CD4-positive, alpha-beta T cell (primary cell): Measurements from ENCODE around the gene FILIP1L. TPM values are rescaled to one million over a fixed set of nuclear protein-coding genes. Genes with fewer than 3 reads are reported as not detected.

Experiments used
- ATAC-seq: fragments of 200-7000 bp; cut with Tn5 transposase; one replicate; pipeline ENCODE4 v1.10.0; 2022; ENCODE audit warnings: mild to moderate bottlenecking; ENCODE audit not compliant: poor library complexity
- CTCF ChIA-PET: fragments of 350-600 bp; sonication (Branson Sonifier 250); formaldehyde crosslinking; loops from one replicate; lab custom pipeline; 2021; ENCODE audit warnings: antibody characterized with exemption, inconsistent platforms; lab: Charles Lee
- POLR2A ChIA-PET: fragments of 350-600 bp; sonication (Branson Sonifier 250); formaldehyde crosslinking; loops from one replicate; lab custom pipeline; 2021; ENCODE audit warnings: antibody characterized with exemption, inconsistent platforms; lab: Charles Lee
- DNase-seq, 14 experiments: peaks; one replicate each; pipeline ENCODE4 v3.0.0-alpha.2; 2013 to 2020; ENCODE audit warnings: mixed read lengths in 2 of 14
- H3K27ac ChIP-seq, 2 donors: one replicate each; pipeline versions ENCODE4 v1.5.1 to v1.7.0; 2013; ENCODE audit warnings: low read length in 2 of 2, low read depth in 1 of 2, mild to moderate bottlenecking in 1 of 2
- H3K27me3 ChIP-seq, 2 experiments: 1 replicate in 1 of 2; 2 replicates in 1 of 2; pipeline versions ENCODE4 v1.6.1 to v1.7.0; 2013; ENCODE audit warnings: low read length in 2 of 2, control low read depth in 1 of 2, mild to moderate bottlenecking in 1 of 2, moderate library complexity in 1 of 2; ENCODE audit not compliant: insufficient read depth in 2 of 2, control insufficient read depth in 1 of 2
- H3K36me3 ChIP-seq: one replicate; pipeline ENCODE4 v1.6.1; 2013; ENCODE audit warnings: low read length, control low read depth; ENCODE audit not compliant: insufficient read depth
- H3K4me1 ChIP-seq: one replicate; pipeline ENCODE4 v1.6.1; 2013; ENCODE audit warnings: low read length, control low read depth; ENCODE audit not compliant: insufficient read depth
- H3K4me3 ChIP-seq: one replicate; pipeline ENCODE4 v1.5.1; 2013; ENCODE audit warnings: mild to moderate bottlenecking, low read length, moderate library complexity
- H3K9me3 ChIP-seq, 2 experiments: 1 replicate in 1 of 2; 2 replicates in 1 of 2; pipeline versions ENCODE4 v1.6.1 to v1.7.0; 2013; ENCODE audit warnings: low read length in 2 of 2, mild to moderate bottlenecking in 2 of 2, control low read depth in 1 of 2, moderate library complexity in 1 of 2; ENCODE audit not compliant: control insufficient read depth in 1 of 2, insufficient read depth in 1 of 2
- H3K27ac Mint-ChIP-seq: one replicate; pipeline ENCODE4 v1.8.0; 2020; ENCODE audit warnings: mixed read lengths
- H3K27me3 Mint-ChIP-seq: one replicate; pipeline ENCODE4 v1.8.0; 2021; ENCODE audit warnings: mixed read lengths
- H3K36me3 Mint-ChIP-seq: one replicate; pipeline ENCODE4 v1.8.0; 2021; ENCODE audit warnings: low read depth, mixed read lengths
- H3K4me1 Mint-ChIP-seq: one replicate; pipeline ENCODE4 v1.8.0; 2021; ENCODE audit warnings: low read depth, mixed read lengths
- H3K4me3 Mint-ChIP-seq: one replicate; pipeline ENCODE4 v1.8.0; 2020; ENCODE audit warnings: mild to moderate bottlenecking, mixed read lengths
- H3K9me3 Mint-ChIP-seq: one replicate; pipeline ENCODE4 v1.8.0; 2020; ENCODE audit warnings: mixed read lengths
- intact Hi-C, 2 experiments: fragments of 100-400 bp; cut with DNase I in 1 of 2; cut with micrococcal nuclease in 1 of 2; formaldehyde crosslinking; loops; one replicate each; pipeline versions ENCODE4 v1.15.1 to v1.9.0; 2023 to 2025; cut with DNase I, micrococcal nuclease
- total RNA-seq, 174 experiments: library from RNA in 2 of 174; stranded (reverse) in 2 of 174; gene quantifications; one replicate each; pipeline ENCODE4 v1.2.3 and lab custom pipeline; 2021 to 2026
- TF ChIP-seq, protein P1 (sequence below): fragments of 200-600 bp; IDR thresholded peaks from one replicate; pipeline ENCODE4 v1.8.0; 2022; ENCODE audit warnings: antibody characterized with exemption, mild to moderate bottlenecking

The FILIP1L gene
- total RNA-seq, 2 experiments from 2014 or later, result 0.08 to 0.28 TPM

DNA sequence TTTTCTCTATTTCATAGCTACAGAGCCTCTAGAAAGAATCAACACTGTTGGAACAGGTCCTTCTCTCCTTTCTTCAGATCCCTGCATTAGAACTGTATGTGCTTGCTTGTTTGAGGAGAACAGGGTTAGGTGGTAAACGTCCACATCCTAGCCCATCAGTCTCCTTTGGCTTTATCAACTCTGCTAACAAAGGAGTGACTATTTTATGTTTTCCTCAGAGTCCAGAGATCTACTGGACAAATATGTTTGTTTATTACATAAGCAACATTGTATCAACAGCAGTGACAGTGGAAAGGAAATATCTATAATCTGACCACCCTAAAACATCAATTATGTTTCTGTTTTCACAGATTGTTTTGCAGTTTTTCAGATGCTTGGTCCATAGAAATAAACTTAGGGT, 257.0 kb downstream of the FILIP1L start:
- Histone ChIP-seq H3K36me3 (no peaks in the 10 kb centered on the region), H3K9me3 (no peaks in the 10 kb centered on the region), H3K27ac (no peak overlapping the region), H3K4me3 (no peak overlapping the region), H3K27me3 (no peaks in the 10 kb centered on the region), H3K4me1 (no peaks in the 10 kb centered on the region)
- no peak overlapping the region for H3K4me3 Mint-ChIP-seq
- intact Hi-C loops, result no loop called here
- no peaks in the 10 kb centered on the region for H3K4me1 Mint-ChIP-seq
- POLR2A ChIA-PET, result no interaction called here
- H3K36me3 Mint-ChIP-seq, result peaks cover 6% of the 10 kb centered on the region
- H3K27me3 Mint-ChIP-seq, result no peaks in the 10 kb centered on the region
- ATAC-seq (no peak), DNase-seq (no peak)
- no peak overlapping the region for H3K27ac Mint-ChIP-seq
- no peaks in the 10 kb centered on the region for H3K9me3 Mint-ChIP-seq
- CTCF ChIA-PET, result no interaction called here
- TF ChIP-seq, protein P1, sequence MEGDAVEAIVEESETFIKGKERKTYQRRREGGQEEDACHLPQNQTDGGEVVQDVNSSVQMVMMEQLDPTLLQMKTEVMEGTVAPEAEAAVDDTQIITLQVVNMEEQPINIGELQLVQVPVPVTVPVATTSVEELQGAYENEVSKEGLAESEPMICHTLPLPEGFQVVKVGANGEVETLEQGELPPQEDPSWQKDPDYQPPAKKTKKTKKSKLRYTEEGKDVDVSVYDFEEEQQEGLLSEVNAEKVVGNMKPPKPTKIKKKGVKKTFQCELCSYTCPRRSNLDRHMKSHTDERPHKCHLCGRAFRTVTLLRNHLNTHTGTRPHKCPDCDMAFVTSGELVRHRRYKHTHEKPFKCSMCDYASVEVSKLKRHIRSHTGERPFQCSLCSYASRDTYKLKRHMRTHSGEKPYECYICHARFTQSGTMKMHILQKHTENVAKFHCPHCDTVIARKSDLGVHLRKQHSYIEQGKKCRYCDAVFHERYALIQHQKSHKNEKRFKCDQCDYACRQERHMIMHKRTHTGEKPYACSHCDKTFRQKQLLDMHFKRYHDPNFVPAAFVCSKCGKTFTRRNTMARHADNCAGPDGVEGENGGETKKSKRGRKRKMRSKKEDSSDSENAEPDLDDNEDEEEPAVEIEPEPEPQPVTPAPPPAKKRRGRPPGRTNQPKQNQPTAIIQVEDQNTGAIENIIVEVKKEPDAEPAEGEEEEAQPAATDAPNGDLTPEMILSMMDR, result no peak

DNA sequence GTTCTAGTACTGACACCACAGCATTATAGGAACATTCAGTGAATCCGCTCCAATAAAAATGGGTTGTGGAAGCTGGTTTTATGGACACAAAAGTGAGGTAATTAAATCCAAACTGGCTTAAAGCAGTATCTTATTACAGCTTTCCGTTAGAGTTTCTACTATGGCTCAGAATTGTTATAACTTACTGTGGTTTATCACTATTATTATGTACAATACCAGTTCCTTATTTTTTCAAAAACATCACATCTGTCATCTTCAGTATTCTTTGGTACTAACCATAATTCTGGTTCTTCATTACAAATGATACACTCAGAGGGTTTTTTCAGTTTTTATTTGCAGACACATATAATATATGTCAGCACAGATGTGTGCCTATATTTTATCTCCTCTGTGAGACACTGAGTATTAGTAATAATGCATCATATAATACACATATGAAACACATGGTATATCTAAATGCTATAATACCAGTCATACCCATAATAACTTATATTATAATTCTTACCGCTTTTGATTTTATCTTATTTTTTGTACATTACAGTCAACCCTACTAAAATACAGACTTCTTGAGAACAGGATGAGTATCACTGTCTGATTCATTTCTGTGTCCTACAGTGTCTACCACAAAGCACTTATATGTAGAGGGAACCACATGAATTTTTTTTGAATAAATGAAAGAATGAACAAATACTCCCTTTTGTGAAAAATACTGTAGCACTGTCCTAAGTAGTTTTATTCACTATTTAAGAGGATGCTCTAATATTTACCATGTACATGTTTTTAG, 257.7 kb downstream of the FILIP1L start:
- Histone ChIP-seq H3K9me3 (no peaks in the 10 kb centered on the region), H3K27me3 (no peaks in the 10 kb centered on the region), H3K4me3 (no peak overlapping the region), H3K4me1 (no peaks in the 10 kb centered on the region), H3K27ac (no peak overlapping the region), H3K36me3 (no peaks in the 10 kb centered on the region)
- ATAC-seq (no peak), DNase-seq (no peak)
- intact Hi-C loops, result no loop called here
- ChIA-PET POLR2A (no interaction called here), CTCF (no interaction called here)
- no peaks in the 10 kb centered on the region for H3K9me3 Mint-ChIP-seq
- peaks cover 6% of the 10 kb centered on the region for H3K36me3 Mint-ChIP-seq
- TF ChIP-seq, protein P1, result no peak
- no peaks in the 10 kb centered on the region for H3K4me1 Mint-ChIP-seq
- no peak overlapping the region for H3K4me3 Mint-ChIP-seq
- H3K27me3 Mint-ChIP-seq, result no peaks in the 10 kb centered on the region
- H3K27ac Mint-ChIP-seq, result no peak overlapping the region

DNA sequence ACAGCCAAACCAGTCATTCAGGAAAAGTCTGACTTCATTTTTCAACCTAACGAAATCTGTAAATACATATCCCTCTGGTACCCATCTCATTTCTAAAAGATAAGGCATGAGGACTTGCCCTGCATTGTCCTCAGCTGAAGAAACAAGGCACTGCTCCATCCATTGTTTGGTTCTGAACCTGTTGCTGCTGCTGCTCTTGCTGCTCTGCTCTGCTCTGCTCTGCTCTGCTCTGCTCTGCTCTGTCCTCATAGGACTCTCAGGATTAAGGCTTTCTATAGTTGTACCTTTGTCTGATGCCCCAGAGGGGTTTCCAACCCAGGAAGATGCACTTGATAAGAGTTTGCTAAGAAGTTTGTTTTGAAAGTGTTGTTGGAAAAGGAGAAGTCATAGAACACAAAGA, 258.4 kb downstream of the FILIP1L start:
- no peaks in the 10 kb centered on the region for H3K4me1 ChIP-seq
- intact Hi-C loops, result no loop called here
- DNase-seq (no peak), ATAC-seq (no peak)
- Mint-ChIP-seq H3K27me3 (no peaks in the 10 kb centered on the region), H3K4me1 (no peaks in the 10 kb centered on the region), H3K4me3 (no peak overlapping the region), H3K36me3 (peaks cover 6% of the 10 kb centered on the region), H3K27ac (no peak overlapping the region), H3K9me3 (no peaks in the 10 kb centered on the region)
- no peaks in the 10 kb centered on the region for H3K36me3 ChIP-seq
- ChIA-PET POLR2A (no interaction called here), CTCF (no interaction called here)
- TF ChIP-seq, protein P1, result no peak
- H3K9me3 ChIP-seq, result no peaks in the 10 kb centered on the region
- no peak overlapping the region for H3K4me3 ChIP-seq
- H3K27me3 ChIP-seq, result no peaks in the 10 kb centered on the region
- H3K27ac ChIP-seq, result no peak overlapping the region
